Fibroblast of the aortic adventitia (primary cell): Measurements from ENCODE around the gene CNR2. TPM values are rescaled to one million over a fixed set of nuclear protein-coding genes. Genes with fewer than 3 reads are reported as not detected.

Experiments used
- DNase-seq: peaks from one replicate; pipeline ENCODE4 v3.0.0-alpha.2; 2010; ENCODE audit warnings: low read depth
- H3K4me3 ChIP-seq: 2 replicates; pipeline ENCODE4 v1.5.1; 2011; ENCODE audit warnings: low read depth, mild to moderate bottlenecking, control low read depth, low read length, moderate library complexity
- total RNA-seq: library from RNA; depleted of rRNA; stranded (reverse); fragments of >200 nt; gene quantifications from 2 replicates; pipeline ENCODE4 v1.2.3, GENCODE V29; 2012; ENCODE audit warnings: low replicate concordance
- TF ChIP-seq, protein P1 (sequence below): IDR thresholded peaks from 2 replicates; pipeline ENCODE4 v1.5.1; 2011; ENCODE audit warnings: mild to moderate bottlenecking, low read length, control low read depth, inconsistent platforms; ENCODE audit not compliant: insufficient read depth

CNR2 gene
- total RNA-seq, 1 donor: under 0.01 TPM

DNA sequence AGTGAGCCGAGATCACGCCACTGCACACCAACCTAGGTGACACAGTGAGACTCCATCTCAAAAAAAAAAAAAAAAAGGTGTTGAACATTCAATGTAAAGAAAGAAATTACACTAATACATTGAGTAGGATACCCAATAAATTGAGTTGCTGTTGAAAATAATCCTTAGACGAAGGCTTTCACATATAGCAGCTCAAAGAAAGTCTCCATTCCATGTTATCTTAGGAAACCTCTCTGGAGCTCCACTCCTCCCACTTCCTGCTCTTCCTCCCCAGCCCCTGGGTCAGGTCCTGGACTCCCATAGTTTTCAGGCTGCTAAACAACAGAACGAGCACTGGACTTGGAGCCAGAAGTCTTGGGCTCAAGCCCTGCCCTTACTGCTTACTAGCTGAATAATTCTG, 15.6 kb upstream of the CNR2 start:
- TF ChIP-seq, protein P1, sequence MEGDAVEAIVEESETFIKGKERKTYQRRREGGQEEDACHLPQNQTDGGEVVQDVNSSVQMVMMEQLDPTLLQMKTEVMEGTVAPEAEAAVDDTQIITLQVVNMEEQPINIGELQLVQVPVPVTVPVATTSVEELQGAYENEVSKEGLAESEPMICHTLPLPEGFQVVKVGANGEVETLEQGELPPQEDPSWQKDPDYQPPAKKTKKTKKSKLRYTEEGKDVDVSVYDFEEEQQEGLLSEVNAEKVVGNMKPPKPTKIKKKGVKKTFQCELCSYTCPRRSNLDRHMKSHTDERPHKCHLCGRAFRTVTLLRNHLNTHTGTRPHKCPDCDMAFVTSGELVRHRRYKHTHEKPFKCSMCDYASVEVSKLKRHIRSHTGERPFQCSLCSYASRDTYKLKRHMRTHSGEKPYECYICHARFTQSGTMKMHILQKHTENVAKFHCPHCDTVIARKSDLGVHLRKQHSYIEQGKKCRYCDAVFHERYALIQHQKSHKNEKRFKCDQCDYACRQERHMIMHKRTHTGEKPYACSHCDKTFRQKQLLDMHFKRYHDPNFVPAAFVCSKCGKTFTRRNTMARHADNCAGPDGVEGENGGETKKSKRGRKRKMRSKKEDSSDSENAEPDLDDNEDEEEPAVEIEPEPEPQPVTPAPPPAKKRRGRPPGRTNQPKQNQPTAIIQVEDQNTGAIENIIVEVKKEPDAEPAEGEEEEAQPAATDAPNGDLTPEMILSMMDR: no peak
- DNase-seq: no peak
- H3K4me3 ChIP-seq: no peak overlapping the region

DNA sequence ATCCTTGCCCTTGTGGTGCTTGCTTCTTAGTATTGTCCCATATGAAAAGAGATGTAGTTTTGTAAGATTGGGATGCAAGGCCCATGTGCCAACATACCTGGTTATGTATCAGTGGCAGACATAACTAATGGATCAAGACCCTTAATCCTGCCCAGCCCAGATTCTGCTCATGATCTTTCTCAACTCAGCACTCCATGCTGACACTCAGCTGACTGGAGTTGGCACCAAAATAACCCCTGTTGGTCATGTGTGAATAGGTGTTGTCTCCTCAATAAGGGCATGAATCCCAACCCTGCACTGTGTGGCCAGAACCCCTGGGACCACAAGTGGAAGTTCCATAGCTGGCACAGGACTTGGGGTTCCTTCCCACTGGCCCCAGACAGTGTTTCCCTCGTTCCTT, 13.9 kb upstream of the CNR2 start:
- no peak overlapping the region for H3K4me3 ChIP-seq
- TF ChIP-seq, protein P1: no peak
- no peak for DNase-seq

DNA sequence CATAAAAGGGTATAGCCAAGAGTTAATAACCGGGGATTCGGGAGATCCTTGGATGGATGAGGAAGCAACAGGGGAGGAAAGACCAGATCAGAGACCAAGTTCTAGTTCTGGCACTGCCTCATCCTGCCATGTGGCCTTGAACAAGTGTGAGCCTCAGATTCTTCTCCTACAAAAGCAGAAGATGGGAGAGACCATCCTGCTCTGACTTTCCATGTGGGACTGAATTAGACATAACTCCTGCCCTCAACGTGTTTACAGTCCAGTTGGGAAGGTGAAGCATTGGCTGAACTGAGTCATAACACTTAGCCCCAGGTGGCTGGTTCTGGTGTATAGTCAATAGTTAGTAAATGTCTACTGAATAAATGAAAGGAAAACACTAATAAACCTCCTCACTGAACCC, 12.1 kb upstream of the CNR2 start:
- no peak for DNase-seq
- TF ChIP-seq, protein P1: no peak
- H3K4me3 ChIP-seq: no peak overlapping the region

DNA sequence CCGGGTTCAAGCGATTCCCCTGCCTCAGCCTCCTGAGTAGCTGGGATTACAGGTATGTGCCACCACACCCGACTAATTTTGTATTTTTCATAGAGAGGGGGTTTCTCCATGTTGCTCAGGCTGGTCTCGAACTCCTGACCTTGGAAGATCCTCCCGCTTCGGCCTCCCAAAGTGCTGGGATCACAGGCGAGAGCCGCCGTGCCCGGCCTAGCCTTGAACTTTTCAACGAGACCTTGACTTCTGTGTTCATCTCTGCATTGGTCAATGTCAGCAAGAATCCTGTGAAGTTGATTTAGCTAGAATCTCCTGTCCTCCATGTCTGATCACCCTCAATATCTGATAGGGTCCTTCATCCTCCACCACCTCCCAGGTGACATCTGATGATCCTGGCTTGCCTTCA, 11.4 kb upstream of the CNR2 start:
- no peak overlapping the region for H3K4me3 ChIP-seq
- no peak for DNase-seq
- TF ChIP-seq, protein P1: no peak

DNA sequence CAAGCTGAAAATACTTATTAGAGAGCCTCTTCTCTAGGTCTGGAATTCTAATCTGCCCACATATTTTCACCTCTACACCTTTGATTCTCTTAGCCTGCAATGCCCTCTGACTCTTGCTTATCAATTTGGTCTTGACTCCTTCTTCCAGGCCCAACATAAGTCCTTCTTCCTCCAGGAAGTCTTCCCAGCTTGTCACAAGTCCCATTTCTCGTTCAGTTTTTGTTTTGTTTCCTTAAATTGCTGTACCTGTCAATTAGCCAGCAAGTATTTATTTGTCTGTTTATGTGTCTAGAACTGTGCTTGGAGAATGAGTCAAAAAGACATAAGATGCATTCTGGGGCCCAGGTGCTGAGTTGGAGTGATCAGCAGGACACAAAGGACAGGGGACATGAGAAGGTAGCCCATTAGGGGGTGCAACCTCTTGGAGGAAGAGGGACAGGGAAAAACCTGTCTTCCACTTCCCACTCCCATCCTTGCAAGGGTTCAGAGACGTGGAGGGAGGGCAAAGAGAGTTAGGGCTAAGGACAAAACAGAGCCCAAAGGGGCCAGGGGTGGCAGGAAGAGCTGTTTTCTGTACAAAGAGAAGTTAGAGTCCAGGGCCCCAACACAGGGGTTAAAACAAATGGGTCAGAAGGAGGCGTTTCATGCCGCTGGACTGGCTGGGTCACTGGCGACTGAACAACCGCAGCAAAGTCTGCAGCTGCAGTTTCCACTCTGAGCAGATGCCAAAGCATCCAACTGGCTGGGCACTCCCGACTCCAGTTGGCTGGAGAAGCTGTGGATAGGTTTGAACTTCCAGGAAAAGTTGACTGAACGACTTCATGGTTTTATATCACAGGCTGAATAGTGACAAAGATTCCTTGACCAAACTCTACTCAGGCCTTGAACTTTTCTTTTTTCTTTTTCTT, 10.7 kb upstream of the CNR2 start:
- TF ChIP-seq, protein P1: no peak
- peak; percentile 14 for DNase-seq
- H3K4me3 ChIP-seq: no peak overlapping the region

DNA sequence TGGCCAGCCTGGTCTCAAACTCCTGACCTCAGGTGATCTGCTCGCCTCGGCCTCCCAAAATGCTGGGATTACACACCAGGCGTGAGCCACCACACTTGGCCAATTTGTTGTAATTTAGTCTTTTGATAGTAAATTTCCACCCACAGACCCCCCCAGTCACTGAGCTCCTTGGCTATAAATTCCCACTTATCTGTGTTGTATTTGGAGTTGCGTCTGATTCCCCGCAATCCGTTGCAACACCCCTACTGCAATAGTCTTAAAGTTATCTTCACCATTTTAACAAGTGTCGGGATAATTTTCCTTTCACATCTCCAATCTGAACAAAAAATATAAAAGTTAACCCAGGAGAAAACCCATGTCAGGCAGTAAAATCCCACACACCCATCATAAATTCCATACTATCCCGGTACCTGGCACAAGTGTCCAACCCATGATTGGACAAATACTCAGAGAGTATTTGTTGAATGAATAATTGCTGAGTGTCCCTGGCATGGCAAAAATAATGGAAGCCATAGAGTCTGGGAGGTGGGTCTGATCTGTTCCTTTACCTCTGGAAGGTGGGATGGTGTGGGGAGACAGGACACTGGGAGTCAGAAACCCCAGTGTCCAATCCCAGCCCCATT, 9.3 kb upstream of the CNR2 start:
- TF ChIP-seq, protein P1: no peak
- no peak for DNase-seq
- H3K4me3 ChIP-seq: no peak overlapping the region
